Measurements from ENCODE around the gene ACTL6A.

DNA sequence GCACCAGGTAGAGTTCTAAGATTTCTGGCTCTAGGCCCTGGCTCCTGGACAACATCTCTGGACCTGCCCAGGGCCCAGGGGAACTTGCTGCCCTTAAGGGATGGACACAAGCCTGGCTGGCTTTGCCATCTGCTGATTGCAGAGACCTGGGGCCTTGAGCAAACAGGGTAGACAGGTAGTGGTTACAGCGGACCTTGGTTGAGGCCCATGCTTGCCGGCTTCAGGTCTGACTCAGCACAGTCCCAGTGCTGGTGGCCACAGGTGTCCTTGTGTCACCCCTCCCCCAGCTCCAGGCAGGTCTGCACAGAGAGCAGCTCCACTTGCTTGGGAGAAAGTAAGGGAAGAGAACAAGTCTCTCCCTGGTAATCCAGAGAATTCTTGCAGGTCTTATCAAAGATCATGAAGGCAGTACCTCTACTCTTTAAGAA is 15.9 kb upstream of the ACTL6A start:
- TF ChIP-seq CTCF (IDR thresholded peaks at IDR 0.05): no peak
- no peak for TF ChIP-seq POLR2A (IDR thresholded peaks at IDR 0.05)

Measured in prostate gland (tissue), 2 donors.